Neural progenitor cell (in vitro differentiated cells): Measurements from ENCODE around the gene TRPC6. TPM values are rescaled to one million over a fixed set of nuclear protein-coding genes. Genes with fewer than 3 reads are reported as not detected.

Experiments used
- DNase-seq: peaks from one replicate; pipeline ENCODE4 v3.0.0-alpha.2; 2016; ENCODE audit warnings: low spot score
- H2AFZ ChIP-seq: fragments of 200-600 bp; sonication (generic); replicated peaks from 2 replicates; pipeline ENCODE4 v1.6.1; 2016; ENCODE audit warnings: antibody characterized with exemption
- H3F3A ChIP-seq: fragments of 200-600 bp; sonication (generic); 2 replicates; pipeline ENCODE4 v1.6.1; 2016; ENCODE audit warnings: antibody characterized with exemption, low read depth
- H3K27ac ChIP-seq: fragments of 200-600 bp; sonication (generic); 2 replicates; pipeline ENCODE4 v1.5.1; 2016; ENCODE audit warnings: mild to moderate bottlenecking
- H3K27me3 ChIP-seq: fragments of 200-600 bp; sonication (generic); 2 replicates; pipeline ENCODE4 v1.6.1; 2016; ENCODE audit warnings: mild to moderate bottlenecking, moderate library complexity
- H3K36me3 ChIP-seq: fragments of 200-600 bp; sonication (generic); 2 replicates; pipeline ENCODE4 v1.5.1; 2016
- H3K4me1 ChIP-seq: fragments of 200-600 bp; sonication (generic); 2 replicates; pipeline ENCODE4 v1.6.1; 2016; ENCODE audit warnings: mixed run types
- H3K4me2 ChIP-seq: fragments of 200-600 bp; sonication (generic); 2 replicates; pipeline ENCODE4 v1.6.1; 2016
- H3K4me3 ChIP-seq: fragments of 200-600 bp; sonication (generic); 2 replicates; pipeline ENCODE4 v1.5.1; 2016
- H3K79me2 ChIP-seq: fragments of 200-600 bp; sonication (generic); 2 replicates; pipeline ENCODE4 v1.6.1; 2016; ENCODE audit warnings: low read depth
- H3K9ac ChIP-seq: fragments of 200-600 bp; sonication (generic); 2 replicates; pipeline ENCODE4 v1.6.1; 2016
- H3K9me3 ChIP-seq: fragments of 200-600 bp; sonication (generic); 2 replicates; pipeline ENCODE4 v1.5.1; 2016; ENCODE audit warnings: low read depth
- H4K20me1 ChIP-seq: fragments of 200-600 bp; sonication (generic); 2 replicates; pipeline ENCODE4 v1.6.1; 2016; ENCODE audit warnings: low read depth
- H3K27ac Mint-ChIP-seq: 3 replicates; pipeline ENCODE4 v1.8.0; 2021; ENCODE audit warnings: mixed read lengths
- H3K27me3 Mint-ChIP-seq: 2 replicates; pipeline ENCODE4 v1.8.0; 2022; ENCODE audit warnings: low read depth, mild to moderate bottlenecking, inconsistent platforms, moderate library complexity, mixed read lengths; ENCODE audit not compliant: insufficient read depth
- H3K36me3 Mint-ChIP-seq: 3 replicates; pipeline ENCODE4 v1.8.0; 2021; ENCODE audit warnings: mixed read lengths
- H3K4me1 Mint-ChIP-seq: 3 replicates; pipeline ENCODE4 v1.8.0; 2021; ENCODE audit warnings: mixed read lengths
- H3K4me3 Mint-ChIP-seq: 3 replicates; pipeline ENCODE4 v1.8.0; 2021; ENCODE audit warnings: mild to moderate bottlenecking, moderate library complexity, mixed read lengths
- H3K9me3 Mint-ChIP-seq: 3 replicates; pipeline ENCODE4 v1.8.0; 2020; ENCODE audit warnings: mixed read lengths
- EZH2 ChIP-seq: fragments of 200-600 bp; sonication (generic); IDR thresholded peaks from 2 replicates; pipeline ENCODE4 v1.6.1; 2017; ENCODE audit warnings: antibody characterized with exemption, mild to moderate bottlenecking, moderate library complexity
- EZH2phosphoT487 ChIP-seq: fragments of 200-600 bp; sonication (generic); IDR thresholded peaks from 2 replicates; pipeline ENCODE4 v1.6.1; 2017; ENCODE audit warnings: antibody characterized with exemption
- total RNA-seq: library from RNA; depleted of rRNA; stranded (reverse); fragments of >200 nt; gene quantifications from 2 replicates; pipeline ENCODE4 v1.2.3, GENCODE V29; 2015; ENCODE audit warnings: low replicate concordance
- TF ChIP-seq, protein P1 (sequence below): fragments of 200-600 bp; sonication (generic); IDR thresholded peaks from 2 replicates; pipeline ENCODE4 v1.5.1; 2017; ENCODE audit warnings: antibody characterized with exemption, mild to moderate bottlenecking

Gene TRPC6
- total RNA-seq, 1 donor from 2014 or later, result 0.17 TPM

DNA sequence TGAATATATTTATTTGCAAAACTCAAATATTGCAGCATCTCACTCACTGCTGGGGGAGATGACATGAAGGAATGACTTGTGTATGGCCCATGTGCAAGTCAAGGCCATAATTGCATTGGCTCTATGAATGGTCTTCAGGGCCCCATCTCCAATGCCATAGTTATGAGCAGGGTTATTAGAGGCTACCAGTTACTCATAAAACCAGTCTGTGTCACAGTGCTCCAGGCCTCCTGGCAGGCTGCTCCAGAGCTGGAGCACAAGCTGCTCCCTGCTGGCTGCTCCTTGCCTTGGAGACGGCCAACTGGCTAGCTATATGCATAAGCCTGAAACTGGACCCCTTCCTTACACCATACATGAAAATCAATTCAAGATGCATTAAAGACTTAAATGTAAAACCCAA, 145.7 kb downstream of the TRPC6 start:
- H3K36me3 Mint-ChIP-seq, result no peaks in the 10 kb centered on the region
- Histone ChIP-seq H3K9me3 (no peaks in the 10 kb centered on the region), H3K36me3 (no peaks in the 10 kb centered on the region), H4K20me1 (no peaks in the 10 kb centered on the region), H3K4me1 (peaks cover 13% of the 10 kb centered on the region), H2AFZ (no peak overlapping the region), H3K27ac (no peak overlapping the region), H3K9ac (no peak overlapping the region), H3K4me2 (no peak overlapping the region), H3K27me3 (no peaks in the 10 kb centered on the region), H3K79me2 (no peaks in the 10 kb centered on the region), H3K4me3 (no peak overlapping the region), H3F3A (no peaks in the 10 kb centered on the region)
- no peak overlapping the region for H3K27ac Mint-ChIP-seq
- peaks cover 6% of the 10 kb centered on the region for H3K4me1 Mint-ChIP-seq
- H3K27me3 Mint-ChIP-seq, result peaks cover 2% of the 10 kb centered on the region
- TF ChIP-seq EZH2phosphoT487 (no peak), EZH2 (no peak)
- TF ChIP-seq, protein P1, sequence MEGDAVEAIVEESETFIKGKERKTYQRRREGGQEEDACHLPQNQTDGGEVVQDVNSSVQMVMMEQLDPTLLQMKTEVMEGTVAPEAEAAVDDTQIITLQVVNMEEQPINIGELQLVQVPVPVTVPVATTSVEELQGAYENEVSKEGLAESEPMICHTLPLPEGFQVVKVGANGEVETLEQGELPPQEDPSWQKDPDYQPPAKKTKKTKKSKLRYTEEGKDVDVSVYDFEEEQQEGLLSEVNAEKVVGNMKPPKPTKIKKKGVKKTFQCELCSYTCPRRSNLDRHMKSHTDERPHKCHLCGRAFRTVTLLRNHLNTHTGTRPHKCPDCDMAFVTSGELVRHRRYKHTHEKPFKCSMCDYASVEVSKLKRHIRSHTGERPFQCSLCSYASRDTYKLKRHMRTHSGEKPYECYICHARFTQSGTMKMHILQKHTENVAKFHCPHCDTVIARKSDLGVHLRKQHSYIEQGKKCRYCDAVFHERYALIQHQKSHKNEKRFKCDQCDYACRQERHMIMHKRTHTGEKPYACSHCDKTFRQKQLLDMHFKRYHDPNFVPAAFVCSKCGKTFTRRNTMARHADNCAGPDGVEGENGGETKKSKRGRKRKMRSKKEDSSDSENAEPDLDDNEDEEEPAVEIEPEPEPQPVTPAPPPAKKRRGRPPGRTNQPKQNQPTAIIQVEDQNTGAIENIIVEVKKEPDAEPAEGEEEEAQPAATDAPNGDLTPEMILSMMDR, result no peak
- no peaks in the 10 kb centered on the region for H3K9me3 Mint-ChIP-seq
- no peak overlapping the region for H3K4me3 Mint-ChIP-seq
- DNase-seq, result no peak

DNA sequence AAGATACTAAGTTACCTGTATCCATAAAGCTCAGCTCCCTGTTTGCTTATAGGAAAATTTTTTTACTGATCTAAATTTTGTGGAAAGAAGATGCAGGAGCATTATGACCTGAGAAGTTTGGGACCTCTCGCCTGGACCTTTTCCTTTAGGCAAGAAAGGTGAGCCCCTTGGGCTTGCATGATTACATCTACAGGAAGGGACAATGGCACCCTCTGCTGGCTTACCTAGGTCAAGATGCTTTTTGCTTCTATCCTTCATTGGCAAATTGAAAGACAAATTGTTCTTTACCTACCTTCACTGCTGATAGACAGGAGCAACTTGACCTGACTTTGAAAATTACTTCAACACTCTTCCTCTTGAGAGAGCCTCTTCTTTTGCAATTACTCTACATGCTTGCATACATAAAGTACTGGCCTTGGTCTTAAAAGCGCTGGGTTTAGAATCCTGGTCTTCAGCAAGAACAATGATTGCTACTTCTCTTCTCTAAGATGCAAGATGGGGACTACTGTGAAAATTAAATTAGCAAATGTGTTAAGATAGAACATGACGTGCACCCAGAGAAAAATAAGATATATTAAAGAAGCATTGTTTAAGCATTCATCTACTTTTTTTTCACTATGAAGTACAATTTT, 147.2 kb downstream of the TRPC6 start:
- H3K9me3 Mint-ChIP-seq, result no peaks in the 10 kb centered on the region
- no peak overlapping the region for H3K4me3 Mint-ChIP-seq
- no peak overlapping the region for H3K4me3 ChIP-seq
- no peak overlapping the region for H3K27ac Mint-ChIP-seq
- no peaks in the 10 kb centered on the region for H3K79me2 ChIP-seq
- no peak overlapping the region for H3K9ac ChIP-seq
- H2AFZ ChIP-seq, result no peak overlapping the region
- H3K4me1 Mint-ChIP-seq, result peaks cover 6% of the 10 kb centered on the region
- peak; percentile 76 for DNase-seq
- H3K4me2 ChIP-seq, result no peak overlapping the region
- no peaks in the 10 kb centered on the region for H3K9me3 ChIP-seq
- peaks cover 13% of the 10 kb centered on the region for H3K4me1 ChIP-seq
- H3K27me3 ChIP-seq, result no peaks in the 10 kb centered on the region
- H4K20me1 ChIP-seq, result no peaks in the 10 kb centered on the region
- no peaks in the 10 kb centered on the region for H3K36me3 ChIP-seq
- no peaks in the 10 kb centered on the region for H3K27me3 Mint-ChIP-seq
- TF ChIP-seq, protein P1, result peak; percentile 81
- no peak for TF ChIP-seq EZH2phosphoT487
- H3K27ac ChIP-seq, result no peak overlapping the region
- no peaks in the 10 kb centered on the region for H3K36me3 Mint-ChIP-seq
- H3F3A ChIP-seq, result no peaks in the 10 kb centered on the region

DNA sequence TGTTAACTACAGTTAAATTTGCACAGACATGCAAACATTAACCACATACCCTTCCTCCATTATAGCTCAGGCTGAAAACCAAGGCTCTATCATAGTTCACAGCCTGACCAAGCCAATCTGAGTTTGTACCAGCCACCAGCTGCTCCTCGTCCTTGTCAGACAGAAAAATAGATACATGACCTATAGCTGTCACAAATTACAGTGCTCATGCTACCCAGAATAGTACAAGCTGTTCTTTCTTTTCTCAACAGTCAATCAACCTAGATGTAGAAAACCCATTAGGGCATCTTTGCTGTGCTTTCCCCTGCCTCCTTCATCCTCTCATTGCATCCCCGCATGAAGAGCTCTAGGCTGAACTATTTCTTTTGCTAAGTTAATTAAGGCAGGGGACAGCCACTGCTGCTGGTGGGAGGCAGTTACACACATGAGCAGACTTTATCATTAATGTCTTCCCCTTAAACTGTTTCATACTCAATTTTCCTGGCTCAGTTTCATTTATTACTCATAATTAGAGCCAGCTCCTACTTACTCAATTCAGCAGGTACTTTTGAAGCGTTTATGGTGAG, 148.3 kb downstream of the TRPC6 start:
- no peaks in the 10 kb centered on the region for H3K27me3 Mint-ChIP-seq
- no peaks in the 10 kb centered on the region for H4K20me1 ChIP-seq
- no peaks in the 10 kb centered on the region for H3K36me3 Mint-ChIP-seq
- peak overlapping the region; percentile 44 for H2AFZ ChIP-seq
- H3K27ac ChIP-seq, result no peak overlapping the region
- no peak overlapping the region for H3K9ac ChIP-seq
- no peak overlapping the region for H3K4me2 ChIP-seq
- H3K9me3 ChIP-seq, result no peaks in the 10 kb centered on the region
- no peaks in the 10 kb centered on the region for H3K27me3 ChIP-seq
- no peaks in the 10 kb centered on the region for H3K9me3 Mint-ChIP-seq
- H3K27ac Mint-ChIP-seq, result no peak overlapping the region
- H3K4me3 Mint-ChIP-seq, result no peak overlapping the region
- H3K4me1 ChIP-seq, result peaks cover 13% of the 10 kb centered on the region
- no peaks in the 10 kb centered on the region for H3K79me2 ChIP-seq
- no peak for TF ChIP-seq EZH2
- TF ChIP-seq, protein P1, result no peak
- TF ChIP-seq EZH2phosphoT487, result no peak
- DNase-seq, result peak; percentile 18
- peaks cover 6% of the 10 kb centered on the region for H3K4me1 Mint-ChIP-seq
- H3K36me3 ChIP-seq, result no peaks in the 10 kb centered on the region
- H3F3A ChIP-seq, result no peaks in the 10 kb centered on the region
- no peak overlapping the region for H3K4me3 ChIP-seq
